ENCODE results near the gene FAM149A.

The FAM149A gene

DNA sequence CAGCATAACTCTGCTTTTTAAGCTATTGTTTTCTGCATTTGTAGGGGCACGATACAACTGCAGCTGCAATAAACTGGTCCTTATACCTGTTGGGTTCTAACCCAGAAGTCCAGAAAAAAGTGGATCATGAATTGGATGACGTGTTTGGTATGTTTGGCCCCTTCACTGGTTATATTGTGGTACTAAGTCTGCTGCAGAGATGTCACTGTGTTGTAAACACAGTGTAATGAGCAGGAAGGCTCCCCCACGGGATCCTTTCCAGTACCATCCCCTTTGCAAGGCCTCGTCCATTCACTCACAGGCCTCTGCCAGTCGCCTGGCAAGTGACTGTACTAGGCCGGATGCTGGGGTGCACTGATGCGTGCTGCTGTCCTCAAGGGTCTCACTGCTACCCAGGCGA is 100.7 kb downstream of the FAM149A start:
- no peak for DNase-seq

DNA sequence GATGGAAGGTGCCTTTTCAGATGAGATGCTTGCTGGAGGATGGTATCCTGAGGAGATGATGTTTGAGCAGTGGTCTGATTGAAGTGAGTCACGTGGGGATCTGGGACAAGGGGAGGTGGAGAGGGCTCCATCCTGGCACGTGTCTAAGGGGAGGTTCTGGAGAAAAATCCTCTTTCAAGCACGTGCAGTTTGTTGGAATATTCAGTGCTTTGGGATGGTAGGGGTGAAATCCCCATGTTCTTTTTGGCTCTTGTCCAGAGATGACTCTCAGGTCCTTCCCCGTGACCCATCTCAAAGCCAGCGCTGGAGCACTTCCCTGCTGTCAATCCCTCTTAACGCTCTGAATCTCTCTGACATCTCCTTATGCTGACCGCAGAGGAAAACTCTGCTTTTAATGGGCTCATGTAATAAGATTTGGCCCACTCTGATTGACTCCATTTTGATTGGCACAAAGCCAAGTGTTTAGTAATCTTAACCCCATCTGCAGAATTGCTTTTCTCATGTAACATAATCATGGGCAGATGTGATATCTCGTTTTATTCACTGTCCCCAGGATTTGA is 112.0 kb downstream of the FAM149A start:
- no peak for DNase-seq

DNA sequence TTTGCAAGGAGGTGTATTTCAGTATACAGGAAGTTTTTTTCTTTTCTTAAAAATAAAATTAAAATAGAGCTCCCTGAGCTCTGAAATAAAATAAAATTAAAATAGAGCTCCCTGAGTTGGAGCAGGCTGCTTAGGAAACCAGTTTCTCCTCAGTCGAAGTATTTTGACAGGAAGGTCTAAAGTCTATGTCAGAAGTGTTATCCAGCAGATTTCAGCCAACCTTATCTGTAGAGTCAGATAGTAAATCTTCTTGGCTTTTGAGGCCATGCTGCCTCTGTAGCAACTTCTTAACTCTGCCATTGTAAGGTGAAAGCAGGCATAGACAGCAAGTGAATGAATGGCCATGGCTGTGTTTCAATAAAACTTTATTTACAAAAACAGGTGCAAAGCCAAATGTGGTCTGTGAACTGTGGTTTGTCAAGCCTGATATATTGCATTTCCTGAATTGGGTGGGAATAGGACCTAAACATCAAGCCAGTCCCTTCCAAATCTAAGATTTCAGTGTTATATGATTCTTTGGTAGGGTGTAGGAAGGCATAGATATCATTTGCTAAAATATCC is 113.3 kb downstream of the FAM149A start:
- no peak for DNase-seq

DNA sequence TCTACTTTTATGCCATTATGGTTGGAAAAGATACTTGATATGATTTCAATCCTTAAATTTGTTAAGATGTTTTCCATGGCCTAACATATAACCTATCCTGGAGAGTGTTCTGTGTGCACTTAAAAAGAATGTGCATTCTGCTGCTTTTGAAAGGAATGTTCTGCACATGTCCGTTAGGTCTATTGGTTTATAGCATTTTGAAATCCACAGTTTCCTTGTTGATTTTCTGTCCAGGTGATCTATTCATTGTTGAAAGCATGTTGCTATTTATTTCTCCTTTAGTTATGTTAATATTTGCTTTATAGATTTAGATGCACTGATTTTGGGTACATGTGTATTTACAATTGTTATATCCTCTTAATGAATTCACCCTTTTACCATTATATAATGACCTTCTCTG is 117.1 kb downstream of the FAM149A start:
- DNase-seq, result no peak

All from NCI-H1417 treated with DMSO at 0.1 percent for 48 hours (cell line).